ACHN (cell line): ENCODE data around the gene RMI1.
"Not testable (repeated sequence)": the region's sequence is repeated elsewhere in the genome, so short reads cannot be mapped to it uniquely, and the experiment has no call there.

Source experiments
- DNase-seq: peaks from one replicate; pipeline ENCODE4 v3.0.0-alpha.2; 2015
- in situ Hi-C: cut with HindIII; loops from 2 replicates; pipeline ENCODE4 v1.10.0; 2017; ENCODE audit warnings: low sequenced_read_pairs, low pct_ligation_motif_present, low pct_unique_long_range_greater_than_20kb

Gene RMI1

DNA sequence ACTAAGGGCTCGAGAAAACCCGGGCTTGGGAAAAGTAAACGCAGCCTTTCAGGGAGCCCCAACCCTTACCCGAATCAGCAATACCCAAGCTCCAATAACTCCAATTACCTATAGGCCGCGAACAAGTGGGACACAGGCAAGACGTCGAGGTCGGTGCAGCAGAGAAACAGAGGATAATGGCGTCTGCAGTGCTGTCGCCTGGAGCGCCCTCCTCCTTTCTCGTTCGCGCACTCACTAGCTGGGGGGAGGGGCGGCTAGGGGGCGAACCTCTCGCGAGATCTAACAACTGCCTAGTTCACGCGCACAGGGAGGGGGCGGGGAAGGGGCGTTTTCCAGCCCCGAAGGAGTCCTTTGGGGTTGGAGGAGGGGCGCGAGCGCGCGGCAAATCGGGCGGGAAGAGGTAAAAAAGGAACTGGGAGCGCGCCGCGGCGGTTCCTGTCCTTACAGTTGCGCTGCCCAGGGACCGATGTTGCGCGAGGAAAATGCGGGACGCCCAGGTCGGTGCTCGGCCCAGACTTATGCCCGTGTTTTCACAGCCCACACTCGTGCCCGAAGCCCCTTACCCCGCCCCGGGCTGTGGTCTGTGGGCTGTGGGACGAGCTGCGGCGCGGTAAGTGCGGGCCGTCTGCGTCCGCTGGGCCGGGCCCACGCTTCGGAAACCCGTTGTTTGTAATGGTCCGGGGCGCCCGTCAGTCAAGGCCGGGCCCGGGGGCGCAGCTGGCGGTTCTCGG, at the start of gene RMI1:
Gene RMI1 (plus strand): TSS at position 411 of the 731 bp plus-strand sequence. CDS start 20,182 bp downstream, outside the sequence.
- peak; percentile 97 for DNase-seq
- in situ Hi-C loops, result no loop called here

DNA sequence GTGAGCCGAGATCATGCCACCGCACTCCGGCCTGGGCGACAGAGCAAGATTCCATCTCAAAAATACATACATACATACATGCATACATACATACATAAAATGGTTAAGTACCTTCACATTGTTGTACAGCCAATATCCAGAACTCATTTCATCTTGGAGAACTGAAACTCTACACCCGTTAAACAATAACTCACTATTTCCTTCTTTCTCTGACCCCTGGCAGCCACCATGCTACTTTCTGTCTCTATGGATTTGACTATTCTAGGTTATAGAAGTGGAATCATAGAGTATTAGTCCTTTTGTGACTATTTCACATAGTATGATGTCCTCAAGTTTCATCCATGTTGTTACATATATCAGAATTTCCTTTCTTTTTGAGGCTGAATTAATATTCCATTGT, 49.7 kb upstream of the RMI1 start:
- DNase-seq, result no peak
- in situ Hi-C loops, result loop anchor here (25.0 kb wide), 2 partner anchors 331 to 894 kb away; no protein-coding TSS in a partner anchor

DNA sequence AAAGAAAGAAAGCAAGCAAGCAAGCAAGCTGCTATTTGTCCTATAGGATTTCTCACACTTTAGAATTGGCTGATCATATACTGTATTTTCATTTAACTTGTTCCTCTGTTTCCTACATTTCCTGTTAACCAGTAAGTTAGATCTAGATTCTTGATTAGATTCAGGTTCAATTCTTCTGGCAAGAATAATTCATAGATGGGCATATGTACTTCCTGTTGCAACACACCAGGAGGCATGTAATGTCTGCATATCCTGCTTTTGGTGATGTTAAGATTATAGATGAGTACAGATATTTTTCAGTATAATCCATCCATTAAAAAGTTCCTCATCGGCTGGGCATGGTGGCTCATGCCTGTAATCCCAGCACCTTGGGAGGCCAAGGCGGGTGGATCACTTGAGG, 48.6 kb upstream of the RMI1 start:
- in situ Hi-C loops, result loop anchor here (25.0 kb wide), 2 partner anchors 330 to 895 kb away; no protein-coding TSS in a partner anchor
- DNase-seq, result no peak

DNA sequence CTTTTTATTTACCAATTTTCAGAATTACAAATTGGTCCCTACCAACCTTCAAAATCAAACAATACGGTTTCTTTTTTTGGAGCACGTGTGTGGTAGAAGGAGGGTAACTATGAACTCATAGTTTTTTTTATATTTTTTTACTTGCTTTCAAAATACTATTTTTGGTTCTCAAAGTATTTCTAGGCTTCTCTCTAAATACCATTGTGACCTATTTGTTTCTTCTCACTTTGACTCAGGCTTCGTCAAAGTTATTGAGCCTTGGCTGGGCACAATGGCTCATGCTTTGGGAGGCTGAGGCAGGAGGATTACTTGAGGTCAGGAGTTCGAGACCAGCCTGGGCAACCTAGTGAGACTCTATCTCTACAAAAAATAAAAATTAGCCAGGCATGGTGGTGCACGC, 47.8 kb upstream of the RMI1 start:
- no peak for DNase-seq
- in situ Hi-C loops, result loop anchor here (25.0 kb wide), 2 partner anchors 329 to 896 kb away; no protein-coding TSS in a partner anchor

DNA sequence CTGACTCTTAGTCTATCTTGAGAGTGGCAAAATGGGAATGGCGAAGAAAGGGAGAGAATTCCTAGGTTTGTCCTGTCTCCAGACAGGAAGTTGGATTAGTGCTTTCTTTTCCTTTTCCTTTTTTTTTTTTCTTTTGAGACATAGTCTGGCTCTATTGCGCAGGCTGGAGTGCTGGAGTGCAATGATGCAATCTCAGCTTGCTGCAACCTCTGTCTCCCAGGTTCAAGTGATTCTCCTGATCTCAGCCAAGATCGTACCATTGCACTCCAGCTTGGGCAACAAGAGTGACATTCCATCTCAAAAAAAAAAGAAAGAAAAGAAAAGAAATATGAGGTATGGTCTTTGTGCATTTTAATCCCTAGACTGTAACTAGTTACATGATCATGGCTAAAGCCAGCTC, 46.8 kb upstream of the RMI1 start:
- no peak for DNase-seq
- in situ Hi-C loops, result loop anchor here (25.0 kb wide), 2 partner anchors 329 to 896 kb away; no protein-coding TSS in a partner anchor

DNA sequence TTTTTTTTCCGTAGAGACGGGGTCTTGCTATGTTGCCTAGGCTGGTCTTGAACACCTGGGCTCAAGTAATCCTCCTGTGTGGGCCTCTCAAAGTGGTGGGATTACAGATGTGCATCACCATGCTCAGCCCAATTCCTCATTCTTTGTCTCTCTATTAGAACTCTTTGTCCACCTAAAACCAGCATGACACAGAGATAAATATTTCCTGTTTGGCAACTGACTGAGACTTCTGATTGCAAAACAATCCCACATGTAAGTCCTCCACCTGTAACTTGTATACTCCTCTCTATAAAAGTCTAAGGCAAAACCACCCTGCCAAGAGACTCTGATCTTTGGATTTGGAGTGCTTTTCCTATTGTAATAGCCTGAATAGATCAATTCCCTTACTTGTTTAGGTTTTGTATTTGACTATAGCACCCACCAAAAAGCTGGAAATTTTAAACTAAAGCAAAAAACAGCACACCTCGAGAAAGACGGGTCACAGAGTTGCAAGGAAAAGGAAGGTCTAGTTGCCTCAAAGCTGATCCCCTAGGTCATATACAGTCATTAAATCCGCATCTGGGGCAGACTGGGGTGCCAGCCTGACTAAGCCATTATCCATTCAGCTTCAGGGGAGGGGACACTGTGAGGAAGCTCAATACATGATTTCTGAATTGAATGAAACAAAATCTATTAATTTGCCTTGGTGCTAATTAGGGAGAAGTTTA, 45.9 kb upstream of the RMI1 start:
- in situ Hi-C loops, result loop anchor here (25.0 kb wide), 2 partner anchors 328 to 897 kb away; no protein-coding TSS in a partner anchor
- no peak for DNase-seq

DNA sequence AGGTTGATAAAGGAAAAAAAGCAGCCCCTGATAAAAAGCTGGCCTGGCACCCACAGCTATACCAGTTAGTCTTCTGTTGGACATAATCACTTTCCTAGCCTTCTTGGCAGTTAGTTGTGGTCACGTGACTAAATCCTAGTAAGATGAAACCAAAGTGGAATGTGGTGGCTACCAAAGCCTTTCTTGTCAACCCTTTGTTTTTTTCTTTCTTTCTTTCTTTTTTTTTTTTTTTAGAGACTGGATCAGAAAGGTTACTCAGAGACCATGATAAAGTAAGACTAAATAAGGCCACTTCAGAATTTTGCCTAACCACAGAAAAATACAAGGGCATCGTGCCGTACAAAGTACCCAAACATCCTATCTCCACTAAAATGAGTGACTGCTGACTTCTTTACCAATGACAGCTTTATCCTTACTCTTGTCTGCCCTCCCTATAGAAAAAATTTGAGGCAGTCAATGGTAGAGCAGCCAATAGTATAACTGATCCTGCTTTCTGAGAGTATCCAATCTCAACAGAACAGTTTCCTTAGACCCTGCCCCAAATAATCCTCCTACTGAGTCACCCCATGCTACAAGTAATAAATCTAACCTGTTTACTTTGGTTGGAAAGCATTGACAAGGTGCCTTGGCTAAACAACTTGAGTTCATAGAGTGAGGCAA, 45.2 kb upstream of the RMI1 start:
- peak; percentile 32 for DNase-seq
- in situ Hi-C loops, result loop anchor here (25.0 kb wide), 2 partner anchors 327 to 898 kb away; no protein-coding TSS in a partner anchor

DNA sequence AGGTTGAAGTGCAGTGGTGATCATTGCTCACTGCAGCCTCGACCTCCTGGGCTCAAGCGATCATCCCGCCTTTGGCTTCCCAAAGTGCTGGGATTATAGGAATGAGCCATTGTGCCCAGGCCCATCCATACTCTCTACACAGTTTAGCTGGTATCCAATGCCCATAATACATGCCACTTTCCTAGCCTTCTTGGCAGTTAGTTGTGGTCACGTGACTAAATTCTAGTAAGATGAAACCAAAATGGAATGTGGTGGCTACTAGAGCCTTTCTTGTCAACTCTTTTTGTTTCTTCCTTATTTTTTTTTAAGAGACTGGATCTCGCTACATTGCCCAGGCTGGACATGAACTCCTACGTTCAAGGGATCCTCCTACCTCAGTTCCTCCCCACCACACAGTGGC, 44.1 kb upstream of the RMI1 start:
- in situ Hi-C loops, result loop anchor here (25.0 kb wide), 2 partner anchors 326 to 899 kb away; no protein-coding TSS in a partner anchor

DNA sequence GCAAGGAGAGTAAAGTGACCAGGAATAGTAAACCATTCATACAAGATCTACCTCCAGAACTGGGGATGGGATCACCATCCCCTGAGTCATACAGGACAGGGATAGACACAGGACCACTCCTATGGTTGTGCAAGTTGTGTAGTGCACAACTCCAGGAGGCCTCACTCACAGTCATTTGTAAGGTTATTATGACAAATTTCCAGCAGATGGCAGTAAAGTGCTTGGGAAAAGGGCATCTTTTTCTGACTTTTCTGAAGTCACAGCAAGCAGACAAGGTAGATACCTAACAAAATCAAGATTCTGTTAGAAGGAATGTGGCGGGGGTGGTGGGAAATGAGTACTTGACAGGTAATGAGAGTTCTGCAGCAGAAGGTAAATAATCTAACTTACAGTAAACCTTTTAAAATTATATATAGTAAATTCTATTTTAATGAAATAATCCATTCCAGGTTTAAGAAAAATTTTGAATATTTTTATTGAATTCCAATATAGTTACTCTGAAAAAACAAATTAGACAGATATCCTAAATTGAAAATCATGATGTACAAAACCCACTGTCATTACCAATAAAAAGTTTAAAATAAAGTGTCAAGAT, 42.6 kb upstream of the RMI1 start:
- in situ Hi-C loops, result loop anchor here (25.0 kb wide), 2 partner anchors 324 to 901 kb away; no protein-coding TSS in a partner anchor
- peak; percentile 75 for DNase-seq

More for the DNA sequence above, 44.1 kb upstream of the RMI1 start:
- DNase-seq, result no peak

DNA sequence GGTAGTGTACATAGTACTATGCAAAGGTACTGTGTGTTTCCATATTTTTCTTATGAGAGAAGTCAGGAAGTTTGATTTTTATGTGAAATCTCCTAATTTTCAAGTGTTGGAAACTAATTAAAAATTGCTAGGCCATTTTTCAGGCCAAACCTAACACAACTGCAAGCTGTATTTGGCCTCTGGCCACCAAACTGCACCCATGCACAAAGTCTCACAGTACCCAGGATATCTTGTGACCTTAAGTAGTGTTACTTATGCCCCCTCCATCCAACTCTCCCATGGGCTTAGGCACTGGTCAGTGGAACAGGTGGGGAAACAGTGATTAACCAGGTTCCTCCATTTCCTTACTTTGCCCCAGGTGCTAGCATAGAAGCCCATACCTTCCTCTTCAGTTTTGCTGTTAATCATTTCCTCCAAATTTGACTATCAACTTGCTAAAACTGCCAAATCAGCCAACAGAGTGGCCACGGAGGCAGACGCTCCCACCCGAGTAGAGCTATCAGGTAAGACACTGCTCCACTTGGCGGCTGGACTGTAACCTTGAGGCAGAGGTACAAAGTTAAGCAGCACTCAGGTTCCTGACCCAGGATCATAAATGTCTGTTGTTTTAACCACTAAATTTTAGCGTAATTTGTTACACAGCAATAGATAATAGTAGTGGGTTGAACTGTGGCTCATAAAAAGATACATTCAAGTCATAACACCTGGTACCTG, 39.9 kb upstream of the RMI1 start:
- in situ Hi-C loops, result loop anchor here (25.0 kb wide), 2 partner anchors 322 to 903 kb away; no protein-coding TSS in a partner anchor
- DNase-seq, result no peak

DNA sequence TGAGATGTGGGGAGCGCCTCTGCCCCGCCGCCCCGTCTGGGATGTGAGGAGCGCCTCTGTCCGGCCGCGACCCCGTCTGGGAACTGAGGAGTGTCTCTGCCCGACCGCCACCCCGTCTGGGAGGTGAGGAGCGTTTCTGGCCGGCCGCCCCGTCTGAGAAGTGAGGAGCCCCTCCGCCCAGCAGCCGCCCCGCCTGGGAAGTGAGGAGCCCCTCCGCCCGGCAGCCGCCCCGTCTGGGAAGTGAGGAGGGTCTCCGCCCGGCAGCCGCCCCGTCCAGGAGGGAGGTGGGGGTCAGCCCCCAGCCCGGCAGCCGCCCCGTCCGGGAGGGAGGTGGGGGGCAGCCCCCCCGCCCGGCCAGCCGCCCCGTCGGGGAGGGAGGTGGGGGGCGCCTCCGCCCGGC, 32.5 kb upstream of the RMI1 start:
- in situ Hi-C loops, result loop anchor here (25.0 kb wide), 2 partner anchors 314 to 911 kb away; no protein-coding TSS in a partner anchor
- DNase-seq, result not testable (repeated sequence)

DNA sequence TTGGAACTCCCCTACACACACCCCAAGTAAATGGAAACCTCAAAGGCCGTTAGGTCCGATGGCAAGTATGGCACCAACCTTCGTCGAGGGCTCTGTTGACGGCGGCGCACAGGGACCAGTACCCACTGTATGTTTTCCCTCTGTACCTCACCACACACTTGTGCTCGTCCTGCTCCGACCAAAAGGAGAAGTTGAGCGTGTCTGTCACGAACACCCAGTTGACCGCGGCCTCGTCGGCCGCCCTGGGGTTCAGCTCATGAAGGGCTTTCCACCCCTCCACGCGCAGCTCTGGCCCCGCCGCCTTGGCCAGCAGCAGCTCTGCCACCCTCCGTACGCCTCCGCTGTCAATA, 24.5 kb upstream of the RMI1 start:
- peak; percentile 27 for DNase-seq
- in situ Hi-C loops, result no loop called here

DNA sequence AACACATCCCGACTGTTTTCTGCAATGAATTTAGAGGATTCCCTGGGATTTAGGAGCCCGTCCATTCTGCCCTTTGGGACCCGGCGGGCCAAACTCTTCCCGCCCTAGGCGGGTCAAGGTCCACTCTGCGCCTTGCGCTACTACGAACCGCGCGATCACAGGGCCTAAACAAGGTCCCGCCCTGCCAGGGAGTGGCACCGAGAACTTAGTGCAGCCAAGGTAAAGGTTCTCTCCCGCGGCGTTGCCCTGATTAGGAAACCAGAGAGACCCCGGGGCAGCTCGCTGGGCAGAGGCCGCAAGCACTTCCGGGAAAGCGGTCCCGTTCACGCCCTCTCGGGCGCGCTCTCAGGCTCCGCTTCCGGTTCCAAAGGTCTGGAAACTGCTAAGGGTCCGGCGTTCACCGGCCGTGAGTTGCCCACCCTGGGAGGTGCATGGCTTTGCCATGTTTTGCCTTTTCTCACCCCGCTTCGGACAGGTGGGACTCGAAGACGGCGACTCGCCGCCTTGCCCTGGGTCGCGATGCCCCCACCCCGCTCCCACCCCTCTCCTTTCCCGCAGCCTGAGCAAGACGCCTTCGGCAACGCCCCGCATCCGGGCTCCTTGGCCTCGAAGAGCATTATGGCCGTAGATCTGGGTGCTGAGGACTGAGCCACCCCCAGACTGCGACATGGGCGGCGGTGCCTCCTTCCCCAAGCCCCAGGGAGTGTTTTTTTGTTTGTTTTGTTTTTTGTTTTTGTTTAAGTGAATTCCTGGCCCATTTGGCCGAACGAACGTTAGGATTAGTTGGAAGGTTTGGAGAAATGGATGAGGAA, 24.0 kb upstream of the RMI1 start:
- in situ Hi-C loops, result no loop called here

DNA sequence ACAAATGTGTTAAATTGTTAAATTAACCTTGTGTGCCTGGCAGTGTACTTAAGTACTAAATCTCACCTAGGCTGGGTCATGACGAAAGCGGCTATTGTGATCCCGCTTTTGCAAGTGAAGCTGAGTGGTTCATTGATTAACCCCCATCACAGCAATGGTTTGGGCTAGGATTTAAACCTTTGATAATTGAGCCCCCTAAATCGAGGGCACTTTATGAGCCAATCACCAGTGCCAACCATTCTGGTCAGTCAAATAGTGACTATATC, 23.4 kb upstream of the RMI1 start:
- DNase-seq, result no peak
- in situ Hi-C loops, result no loop called here

More for the DNA sequence above, 24.0 kb upstream of the RMI1 start:
- peak; percentile 76 for DNase-seq

DNA sequence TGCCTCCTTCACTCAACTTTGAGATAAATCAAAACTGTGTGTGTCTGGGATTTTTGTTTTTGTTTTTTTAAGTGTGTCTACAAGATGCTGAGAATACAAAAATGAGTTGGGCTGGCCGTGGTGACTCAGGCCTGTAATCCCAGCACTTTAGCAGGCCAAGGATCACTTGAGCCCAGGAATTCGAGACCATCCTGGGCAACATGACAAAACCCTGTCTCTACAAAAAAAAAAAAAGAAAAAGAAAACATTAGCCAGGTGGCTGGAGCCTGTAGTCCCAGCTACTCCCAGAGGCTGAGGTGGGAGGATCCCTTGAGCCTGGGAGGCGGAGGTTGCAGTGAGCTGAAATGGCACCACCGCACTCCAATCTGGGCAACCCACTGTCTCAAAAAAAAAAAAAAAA, 21.5 kb upstream of the RMI1 start:
- peak; percentile 91 for DNase-seq
- in situ Hi-C loops, result no loop called here

DNA sequence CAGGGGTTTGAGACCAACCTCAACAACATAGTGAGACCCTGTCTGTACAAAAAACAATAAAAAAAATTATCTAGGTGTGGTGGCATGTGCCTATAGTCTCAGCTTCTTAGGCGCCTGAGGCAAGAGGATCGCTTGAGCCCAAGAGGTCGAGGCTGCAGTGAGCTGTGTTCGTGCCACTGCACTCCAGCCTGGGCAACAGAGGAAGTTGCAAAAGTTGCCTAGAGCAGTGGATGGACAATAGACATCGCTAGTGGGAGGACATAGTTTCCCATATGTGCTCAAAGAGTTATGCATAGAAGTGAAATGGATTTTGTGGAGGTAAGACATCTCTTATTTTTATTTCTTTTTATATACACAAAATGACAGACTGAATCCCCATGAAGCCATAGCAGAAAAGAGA, 19.6 kb upstream of the RMI1 start:
- in situ Hi-C loops, result no loop called here
- DNase-seq, result no peak

DNA sequence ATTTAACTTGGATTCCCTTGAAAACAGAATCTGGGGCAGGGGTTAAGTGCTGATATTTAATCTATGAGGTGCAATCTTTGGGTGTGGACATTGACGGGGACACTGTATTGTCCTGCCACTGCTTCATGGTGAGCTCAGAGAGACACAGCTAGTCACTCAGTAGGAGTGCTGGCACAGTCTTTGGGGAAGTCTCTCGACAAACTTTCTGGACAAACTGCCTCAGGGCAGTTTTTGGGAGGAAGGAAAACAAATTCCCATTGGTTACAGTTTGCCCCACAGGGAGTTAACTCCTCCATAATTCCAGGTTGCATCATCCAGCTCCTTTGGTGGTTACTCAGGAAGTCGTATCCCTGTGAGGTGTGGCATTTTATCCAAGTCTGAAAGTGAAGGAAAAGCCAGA, 18.4 kb upstream of the RMI1 start:
- DNase-seq, result no peak
- in situ Hi-C loops, result no loop called here
